Testis (tissue), 2 donors: ENCODE data around the gene NAXE.

Source experiments
- CTCF ChIP-seq, 3 experiments: fragments of 450-650 bp in 2 of 3; fragments of 200-600 bp in 1 of 3; sonication (generic) in 1 of 3; IDR thresholded peaks; one replicate each; pipeline ENCODE4 v1.5.1; 2016 to 2019; ENCODE audit warnings: antibody characterized with exemption in 3 of 3, mild to moderate bottlenecking in 2 of 3, moderate library complexity in 1 of 3
- POLR2A ChIP-seq: fragments of 450-650 bp; IDR thresholded peaks from one replicate; pipeline ENCODE4 v1.6.1; 2017; ENCODE audit warnings: antibody characterized with exemption, mild to moderate bottlenecking, moderate library complexity

- TF ChIP-seq CTCF (IDR thresholded peaks at IDR 0.05) = no peak
- no peak for TF ChIP-seq POLR2A
Measured at GRCh38 chr1:156571919-156572662, 19.5 kb upstream of the NAXE start, which contains the start of gene IQGAP3.
